Stimulated activated CD8-positive, alpha-beta memory T cell treated with anti-CD3 and anti-CD28 coated beads, Interleukin-2, amount 100 ng/mL, for 48 hours (primary cell): ENCODE data around the gene DNAJA4.

ENCODE experiments used
- DNase-seq, 2 donors: peaks; one replicate each; pipeline ENCODE4 v3.0.0-alpha.2; 2020; ENCODE audit warnings: low read depth in 2 of 2

The DNAJA4 gene

DNA sequence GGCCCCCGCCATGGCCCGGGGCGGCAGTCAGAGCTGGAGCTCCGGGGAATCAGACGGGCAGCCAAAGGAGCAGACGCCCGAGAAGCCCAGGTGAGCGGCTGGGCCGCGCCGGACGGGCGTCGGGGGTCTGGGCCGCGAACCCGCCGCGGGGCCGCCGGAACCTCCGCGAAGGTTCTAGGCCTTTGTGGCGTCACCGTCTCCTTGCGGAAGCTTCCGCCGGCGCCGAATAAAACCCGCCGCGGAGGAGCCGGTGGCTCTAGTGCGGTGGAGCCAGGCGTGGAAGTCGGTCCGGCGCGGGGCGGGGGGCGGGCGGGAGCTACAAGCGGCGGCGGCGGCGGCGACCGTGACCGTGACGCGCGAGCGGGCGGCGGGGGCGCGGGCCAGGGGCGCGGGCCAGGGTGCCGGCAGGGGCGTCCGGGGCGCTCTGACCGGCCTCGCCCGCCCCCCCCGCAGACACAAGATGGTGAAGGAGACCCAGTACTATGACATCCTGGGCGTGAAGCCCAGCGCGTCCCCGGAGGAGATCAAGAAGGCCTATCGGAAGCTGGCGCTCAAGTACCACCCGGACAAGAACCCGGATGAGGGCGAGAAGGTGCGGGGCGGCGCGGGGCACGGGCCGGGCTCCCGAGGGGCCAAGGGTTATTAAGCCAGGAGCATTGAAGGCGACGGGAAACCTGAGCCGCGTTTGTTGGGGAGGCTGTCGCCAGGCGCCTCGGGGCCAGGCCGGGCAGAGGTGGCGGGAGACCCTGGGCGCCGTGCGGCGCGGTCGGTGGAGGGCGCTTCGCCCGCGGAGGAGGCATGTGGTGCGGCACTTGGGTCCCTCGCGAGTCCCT is at the start of gene DNAJA4:
Gene DNAJA4, plus strand, starts transcription at position 259 of the 833 bp plus-strand sequence. Its CDS starts 202 bp downstream, at position 461.
- DNase-seq, result peak; percentile 32 to 34

DNA sequence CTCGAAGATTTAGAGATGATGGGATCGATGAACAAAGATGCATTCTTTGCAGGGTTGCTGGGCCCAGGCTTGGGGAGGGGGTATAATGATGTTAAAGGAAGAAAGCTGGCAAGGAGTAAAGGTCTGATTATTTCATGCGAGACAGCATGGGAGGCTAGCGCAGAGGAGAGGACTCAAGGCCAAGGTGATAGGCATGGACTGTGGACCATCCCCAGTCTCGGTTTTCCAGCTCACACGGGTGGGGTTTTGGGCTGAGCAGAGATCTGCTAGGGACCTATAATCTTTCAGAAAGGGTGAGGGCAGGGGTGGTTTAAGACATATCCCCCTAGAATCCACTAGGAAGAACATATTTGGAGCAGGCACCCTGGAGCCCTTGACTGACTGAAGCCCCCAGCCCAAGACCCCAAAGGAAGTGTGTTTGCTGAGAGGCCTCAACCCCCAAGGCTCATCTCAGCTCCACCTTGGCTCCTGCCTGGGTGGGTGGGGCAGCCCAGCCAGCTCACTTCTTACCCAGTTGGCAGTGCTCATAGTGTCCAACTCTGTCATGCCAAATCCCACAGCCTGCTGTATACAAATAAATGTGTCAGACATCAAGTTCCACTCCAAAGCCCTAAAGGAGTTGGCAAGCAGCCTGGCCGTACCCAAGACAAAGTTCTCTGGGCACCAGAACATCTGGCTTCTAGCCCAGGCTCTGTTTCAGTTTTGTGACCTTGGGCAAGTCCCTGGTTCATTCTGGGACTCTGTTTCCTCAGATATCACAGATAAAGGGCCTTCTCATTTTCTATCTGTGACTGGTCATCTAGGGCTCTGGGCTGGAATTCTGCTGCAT is 47.9 kb upstream of the DNAJA4 start:
- no peak for DNase-seq

DNA sequence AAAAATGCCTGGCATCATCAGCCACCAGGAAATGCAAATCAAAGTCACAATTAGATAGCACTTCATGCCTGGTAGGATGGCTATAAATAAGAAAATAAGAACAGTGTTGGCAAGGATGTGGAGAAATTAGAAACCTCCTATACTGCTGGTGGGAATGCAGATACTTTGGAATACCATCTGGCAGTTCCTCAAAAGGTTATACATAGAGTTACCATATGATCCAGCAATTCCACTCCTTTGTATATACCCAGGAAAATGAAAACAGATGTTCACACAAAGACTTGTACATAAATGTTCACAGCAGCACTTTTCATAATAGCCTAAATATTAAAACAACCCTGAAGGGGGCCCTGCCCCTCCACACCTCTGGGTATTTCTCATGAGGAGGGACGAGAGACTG is 43.6 kb upstream of the DNAJA4 start:
- DNase-seq, result no peak

DNA sequence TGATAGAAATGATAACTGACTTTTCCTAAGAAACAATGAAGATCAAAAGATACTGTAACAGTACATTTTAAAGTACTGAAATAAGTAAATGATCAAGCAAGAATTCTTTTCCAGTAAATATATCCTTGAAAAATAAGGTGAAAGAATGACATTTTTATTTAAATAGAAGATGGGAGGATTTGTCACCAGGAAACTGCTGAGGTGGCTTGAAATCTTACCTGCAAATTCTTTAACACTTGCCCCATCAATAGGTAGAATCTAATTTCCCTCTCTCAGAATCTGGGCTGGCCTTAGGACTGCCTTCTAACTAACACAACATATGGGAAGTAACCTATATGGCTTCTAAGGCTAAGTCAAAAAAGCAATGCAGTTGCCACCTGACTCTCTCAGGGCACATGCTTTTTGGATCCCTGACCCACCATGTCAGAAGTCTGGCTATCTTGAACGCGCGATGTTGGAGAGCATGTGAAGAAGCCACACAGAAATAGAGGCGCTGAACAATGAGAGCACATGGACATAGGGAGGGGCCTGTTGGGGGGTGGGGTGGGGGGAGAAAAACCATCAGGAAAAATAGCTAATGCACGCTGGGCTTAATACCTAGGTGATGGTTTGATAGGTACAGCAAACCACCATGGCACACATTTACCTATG is 41.5 kb upstream of the DNAJA4 start:
- DNase-seq, result no peak

DNA sequence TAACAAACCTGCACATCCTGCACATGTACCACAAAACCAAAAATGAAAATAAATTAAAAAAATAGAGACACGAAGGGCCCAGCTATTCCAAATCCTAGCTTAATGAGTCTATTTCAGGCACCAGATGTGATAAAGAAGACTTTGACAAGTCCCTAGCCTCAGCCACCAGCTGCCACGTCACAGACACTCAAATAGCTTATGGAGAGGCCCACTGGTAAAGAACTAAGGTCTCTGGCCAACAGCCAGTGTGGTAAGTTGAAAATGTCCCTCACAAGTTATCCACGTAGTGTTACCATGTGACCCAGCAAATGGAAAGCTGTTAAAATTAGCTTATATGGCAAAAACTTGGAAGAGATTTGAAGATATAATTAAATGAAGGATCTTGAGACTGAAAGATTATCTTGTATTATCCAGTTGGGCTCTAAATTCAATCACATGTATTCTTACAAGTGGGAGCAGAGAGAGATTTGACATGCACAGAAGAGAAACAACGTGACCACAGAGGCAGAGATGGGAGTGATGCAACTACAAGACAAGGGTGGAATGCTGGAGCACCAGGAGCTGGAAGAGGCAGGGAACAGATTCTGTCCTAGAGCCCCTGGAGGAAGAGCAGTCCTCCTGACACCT is 40.9 kb upstream of the DNAJA4 start:
- DNase-seq, result no peak

DNA sequence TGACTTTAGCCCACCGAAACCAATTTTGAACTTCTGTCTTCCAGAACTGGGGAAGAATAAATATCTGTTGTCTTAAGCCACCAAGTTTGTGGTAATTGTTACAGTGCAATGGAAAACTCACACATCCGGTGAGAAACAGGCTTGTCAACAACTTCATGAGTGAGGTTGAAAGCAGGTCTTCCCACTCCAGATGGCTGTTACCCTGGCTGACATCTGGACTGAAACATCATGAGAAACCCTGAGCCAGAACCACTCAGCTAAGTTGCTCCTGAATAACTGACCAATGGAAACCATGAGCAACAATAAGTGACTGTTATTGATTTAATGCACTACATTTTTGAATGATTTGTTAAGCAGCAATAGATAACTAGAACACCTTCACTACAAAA is 40.3 kb upstream of the DNAJA4 start:
- no peak for DNase-seq

DNA sequence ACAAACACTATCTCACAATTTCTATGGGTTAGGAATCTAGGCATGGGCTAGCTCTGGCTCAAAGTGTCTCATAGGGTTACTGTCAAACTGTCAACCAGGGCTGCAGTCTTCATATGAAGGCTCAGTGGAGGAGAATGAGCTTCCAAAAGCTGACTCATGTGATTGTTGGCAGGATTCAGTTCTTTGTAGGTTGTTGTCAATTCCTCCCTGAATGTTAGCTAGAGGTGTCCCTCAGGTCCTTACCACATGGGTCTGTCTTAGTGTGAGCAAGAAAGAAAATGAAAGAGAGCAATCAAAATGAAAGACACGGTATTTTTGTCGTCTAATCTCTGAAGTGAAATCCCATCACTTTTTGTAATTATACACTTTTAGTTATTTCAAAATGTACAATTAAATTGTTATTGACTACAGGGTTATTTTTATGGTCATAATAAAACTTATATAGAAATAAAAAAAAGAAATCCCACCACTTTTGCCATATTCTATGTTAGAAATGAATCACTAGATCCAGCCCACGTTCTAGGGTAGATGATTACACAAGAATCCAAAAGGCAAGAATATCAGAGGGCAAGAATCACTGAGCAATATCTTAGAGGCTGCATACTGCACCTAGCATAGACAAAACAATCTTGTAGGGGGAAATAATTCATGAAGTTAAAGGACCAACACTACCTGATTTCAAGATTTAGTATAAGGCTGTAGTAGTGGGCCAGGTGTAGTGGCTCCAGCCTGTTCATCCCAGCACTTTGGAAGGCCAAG is 38.4 kb upstream of the DNAJA4 start:
- no peak for DNase-seq

DNA sequence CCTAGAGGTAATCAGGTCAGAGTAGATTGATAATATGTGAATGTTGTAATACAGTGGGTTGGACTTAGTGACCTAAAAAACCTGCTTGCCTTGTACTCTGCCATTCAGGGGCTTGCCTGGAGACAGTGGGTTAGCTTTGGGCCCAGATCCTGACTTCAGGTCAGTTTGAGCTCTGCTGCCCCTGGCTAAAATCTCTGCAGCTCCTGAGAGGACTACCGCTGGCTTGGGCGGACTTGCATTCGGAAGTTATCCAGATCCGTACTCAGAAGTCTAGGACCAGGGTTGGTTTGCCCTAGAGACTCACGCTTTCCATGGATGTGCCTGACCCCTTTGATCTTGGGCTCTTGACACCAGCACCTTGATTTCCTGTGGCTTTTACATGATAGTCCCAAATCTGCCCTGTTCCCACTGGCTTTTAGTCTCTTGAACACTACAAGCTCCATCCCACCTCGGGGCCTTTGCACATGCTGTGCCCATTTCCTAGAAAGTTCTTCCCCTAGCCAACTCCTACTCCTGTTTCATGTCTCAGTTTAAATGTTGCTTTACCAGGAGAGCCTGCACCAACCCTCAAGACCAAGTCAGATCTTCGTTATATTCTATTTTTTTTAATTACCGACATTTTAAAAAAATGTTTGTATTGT is 35.9 kb upstream of the DNAJA4 start:
- DNase-seq, result no peak

DNA sequence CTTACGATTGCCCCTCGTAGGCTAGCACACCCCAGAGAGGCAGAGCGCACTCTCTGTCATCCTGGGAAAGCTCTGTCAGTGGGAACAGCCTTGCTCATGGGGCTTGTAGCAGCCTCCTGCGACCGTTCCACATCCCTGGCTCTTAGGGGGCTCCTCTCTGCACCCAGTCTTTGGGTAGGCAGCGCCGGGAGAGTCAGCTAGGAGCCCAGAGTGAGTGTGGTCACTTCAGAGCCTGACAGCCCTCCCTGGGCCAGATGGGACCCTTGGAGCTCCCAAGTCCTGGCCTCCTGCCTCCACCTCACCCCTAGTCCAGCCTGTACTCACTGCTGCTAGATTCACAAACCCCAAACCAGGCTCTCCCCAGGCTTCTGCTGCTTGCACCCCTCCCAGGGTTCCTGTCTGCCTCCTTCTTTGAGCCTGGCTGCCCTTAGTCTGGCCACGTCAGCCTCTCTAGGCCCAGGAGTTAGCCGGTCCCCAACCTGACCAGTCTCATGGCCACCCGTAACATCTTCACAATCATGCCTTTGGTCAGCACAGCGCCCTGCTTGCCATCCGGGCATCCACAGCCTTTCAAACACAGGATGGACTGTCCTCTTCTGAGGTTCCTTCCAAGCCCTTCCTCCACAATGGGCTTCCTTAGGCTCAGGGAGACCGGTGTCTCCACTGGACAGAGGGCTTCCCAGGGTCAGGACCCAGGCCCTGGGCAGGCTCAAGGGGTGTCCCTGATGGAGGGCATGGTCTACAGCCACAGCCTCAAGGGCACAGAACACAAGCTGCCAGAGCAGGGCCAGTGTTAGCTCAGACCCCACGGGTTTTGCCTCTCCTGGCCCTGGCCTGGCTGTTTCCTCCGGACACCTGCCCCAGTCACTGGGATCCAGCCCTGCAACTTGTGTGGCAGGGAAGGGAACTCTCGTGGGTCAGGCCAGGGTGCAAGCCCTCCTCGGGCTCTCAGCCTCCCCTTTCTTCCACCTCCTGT is 34.6 kb upstream of the DNAJA4 start:
- DNase-seq, result no peak

DNA sequence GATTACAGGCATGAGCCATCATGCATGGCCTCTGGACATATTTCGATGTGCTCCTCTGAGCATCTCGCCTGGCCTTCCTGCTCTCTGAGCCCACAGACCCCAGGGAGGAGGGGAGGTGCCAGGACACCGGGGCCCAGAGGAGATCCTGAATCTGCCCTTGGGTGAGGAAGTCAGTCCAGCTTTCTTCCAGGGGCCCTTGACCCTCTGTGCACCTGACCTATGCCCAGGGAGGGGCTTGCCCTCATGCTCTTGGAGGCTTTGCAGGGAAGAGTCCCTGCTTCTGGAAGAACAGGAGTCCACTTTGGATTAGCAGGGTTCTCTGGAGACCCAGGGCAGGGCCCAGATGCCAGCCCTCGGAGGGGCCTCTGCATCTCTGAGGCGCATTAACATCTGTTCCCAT is 31.4 kb upstream of the DNAJA4 start:
- DNase-seq, result no peak

DNA sequence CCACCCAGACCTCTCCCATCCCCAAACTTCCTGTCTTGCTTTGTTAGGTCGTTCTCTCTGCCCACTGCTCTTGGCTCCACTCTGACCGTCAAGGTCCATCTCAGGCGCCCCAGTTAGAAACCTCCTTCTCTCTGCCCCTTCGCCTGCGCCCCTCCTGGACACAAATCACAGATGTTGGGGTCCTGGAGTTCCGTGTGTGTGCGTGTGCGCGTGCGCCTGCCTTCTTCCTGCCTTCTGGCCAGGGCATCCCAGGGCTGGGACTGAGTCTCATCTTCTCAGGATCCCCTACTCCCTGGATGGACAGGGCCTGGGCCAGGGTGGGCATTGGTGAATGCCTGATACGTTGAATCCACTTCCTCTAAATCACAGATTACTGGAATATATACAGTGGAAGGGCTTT is 30.9 kb upstream of the DNAJA4 start:
- no peak for DNase-seq

DNA sequence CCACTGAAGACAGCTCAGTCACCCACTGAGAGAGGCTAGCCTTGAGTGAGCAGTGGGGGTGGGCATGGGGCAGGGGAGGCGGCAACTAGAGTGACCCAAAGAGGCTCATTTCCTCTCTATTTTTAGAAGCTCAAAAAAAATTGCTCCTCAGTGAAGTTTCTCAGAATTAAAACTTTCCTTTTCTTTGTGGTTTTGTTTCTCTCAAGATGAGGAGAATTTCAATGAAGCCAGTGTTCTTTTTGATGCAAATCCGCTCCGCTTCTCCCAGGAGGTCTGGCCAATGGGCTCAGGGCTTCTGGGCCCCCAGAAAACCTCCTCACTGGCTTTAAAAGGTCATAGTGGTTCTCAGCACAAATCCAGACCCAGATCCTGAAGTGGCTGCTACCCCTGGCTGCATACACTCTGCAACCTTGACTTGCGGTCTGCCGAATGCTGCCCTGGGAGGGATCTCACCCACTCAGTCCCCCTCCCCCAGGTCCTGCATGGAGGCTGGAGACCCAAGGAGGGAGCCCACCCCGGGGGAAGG is 29.8 kb upstream of the DNAJA4 start, which contains the start of gene ACSBG1:
Gene ACSBG1, minus strand, starts transcription at position 51 of the 526 bp plus-strand sequence. CDS start 64 bp downstream, outside the sequence.
- DNase-seq, result no peak

DNA sequence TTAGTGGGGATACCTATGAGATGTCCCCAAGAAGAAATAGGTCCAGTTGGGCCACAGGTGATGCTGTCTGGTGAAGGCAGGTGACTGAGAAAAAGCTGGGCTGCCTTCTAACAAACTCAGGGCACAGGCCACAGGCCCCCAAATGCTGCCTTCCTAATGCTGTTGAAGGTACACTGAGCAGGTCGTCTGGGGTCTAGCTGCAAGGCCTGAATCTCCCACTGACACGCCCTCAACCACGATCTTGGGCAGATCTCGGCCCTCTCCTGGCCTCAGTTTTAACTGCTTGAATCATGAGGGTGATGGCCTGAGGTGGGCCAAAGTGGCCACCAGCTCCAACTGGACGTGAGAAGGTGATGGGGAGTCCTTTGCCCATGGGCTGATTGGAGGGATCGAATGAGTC is 27.9 kb upstream of the DNAJA4 start:
- no peak for DNase-seq

DNA sequence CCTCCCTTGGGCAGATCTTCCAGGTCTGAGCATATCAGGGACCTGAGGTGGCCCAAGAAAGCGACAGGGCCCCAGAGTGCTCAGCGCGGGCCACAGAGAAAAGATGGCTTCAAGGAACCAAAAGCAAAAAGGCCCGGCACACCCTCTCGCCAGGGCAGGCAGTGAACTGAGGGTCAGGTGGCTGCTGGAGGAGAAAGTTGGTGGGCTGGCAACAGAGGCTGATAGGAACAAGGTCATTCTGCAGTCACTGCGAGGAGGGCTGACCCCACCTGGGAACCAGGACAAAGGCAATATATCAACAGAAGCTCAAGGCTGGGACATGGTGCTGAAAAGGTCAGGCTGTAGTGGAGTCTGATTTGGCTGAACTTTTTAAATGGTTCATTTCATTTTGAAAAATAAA is 27.2 kb upstream of the DNAJA4 start:
- no peak for DNase-seq

DNA sequence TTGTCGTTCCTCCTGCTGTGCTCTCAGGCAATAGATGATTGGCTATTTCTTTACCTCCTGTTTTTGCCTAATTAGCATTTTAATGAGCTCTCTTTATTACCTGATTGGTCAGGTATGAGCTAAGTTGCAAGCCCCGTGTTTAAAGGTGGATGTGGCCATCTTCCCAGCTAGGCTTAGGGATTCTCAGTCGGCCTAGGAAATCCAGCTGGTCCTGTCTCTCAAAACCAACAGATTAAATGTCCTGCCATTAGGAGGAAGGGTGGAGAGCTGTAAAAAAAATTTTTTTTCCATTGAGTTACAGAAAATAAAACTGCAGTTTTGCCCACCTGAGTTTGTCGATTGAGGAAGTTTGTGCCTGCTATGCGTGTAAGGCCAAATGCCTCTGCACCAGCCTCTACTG is 24.6 kb upstream of the DNAJA4 start:
- no peak for DNase-seq

DNA sequence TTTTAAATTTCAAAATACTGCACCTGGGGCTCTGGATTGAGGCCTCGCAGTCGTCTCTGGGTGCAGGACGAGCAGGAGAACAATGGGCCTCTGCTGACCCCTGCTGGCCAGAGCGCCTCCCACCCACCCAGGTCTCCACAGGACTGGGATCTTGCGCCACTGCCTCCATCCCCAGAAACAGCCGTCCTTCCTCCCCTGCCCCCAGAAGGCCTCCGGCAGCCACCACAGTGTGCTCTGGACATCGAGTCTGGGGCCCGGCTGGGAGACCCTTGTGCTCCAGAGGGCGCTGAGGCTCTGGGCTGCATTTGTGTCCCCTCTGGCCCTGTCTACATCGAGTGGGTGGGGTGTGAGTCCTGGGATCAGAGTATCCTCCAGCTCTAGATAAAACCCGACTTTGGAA is 23.3 kb upstream of the DNAJA4 start:
- DNase-seq, result peak; percentile 70 to 83

DNA sequence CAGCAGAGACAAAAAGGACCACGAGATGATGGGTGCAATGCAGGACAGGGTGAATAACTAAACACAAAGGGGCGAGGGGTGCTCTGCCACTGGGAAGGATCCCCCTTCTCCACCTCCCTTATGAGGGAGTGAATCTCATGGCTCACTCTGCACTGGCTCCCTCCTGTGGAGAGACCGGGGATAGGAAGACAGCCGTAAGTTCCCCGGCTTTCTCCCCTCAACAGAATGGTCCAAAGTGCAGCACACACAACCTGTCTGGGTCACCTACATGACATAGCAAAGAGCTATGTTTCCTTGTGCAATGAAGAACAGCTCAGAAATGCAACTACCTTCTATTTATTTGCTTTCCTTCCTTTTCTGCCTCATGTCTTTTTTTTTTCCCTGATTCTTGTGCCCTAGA is 22.2 kb upstream of the DNAJA4 start:
- no peak for DNase-seq

DNA sequence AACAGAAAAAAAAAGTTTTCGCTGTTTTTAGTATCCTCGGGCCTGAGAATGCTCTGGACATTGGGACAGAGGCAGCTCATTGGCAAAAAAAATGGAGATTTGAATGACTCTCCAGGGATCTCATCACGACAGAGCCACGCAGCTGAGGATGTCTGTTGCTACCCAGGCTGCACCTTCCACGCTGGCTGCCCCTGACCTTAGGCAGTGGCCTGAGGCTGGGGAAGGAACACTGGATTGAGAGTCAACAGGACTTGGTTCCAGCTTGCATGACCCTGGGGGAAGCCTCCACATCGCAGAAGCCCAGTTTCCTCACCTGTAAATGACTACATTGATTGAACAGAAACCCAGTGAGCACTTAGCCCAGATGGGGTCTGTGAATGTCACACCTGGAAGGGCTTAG is 21.3 kb upstream of the DNAJA4 start:
- no peak for DNase-seq

DNA sequence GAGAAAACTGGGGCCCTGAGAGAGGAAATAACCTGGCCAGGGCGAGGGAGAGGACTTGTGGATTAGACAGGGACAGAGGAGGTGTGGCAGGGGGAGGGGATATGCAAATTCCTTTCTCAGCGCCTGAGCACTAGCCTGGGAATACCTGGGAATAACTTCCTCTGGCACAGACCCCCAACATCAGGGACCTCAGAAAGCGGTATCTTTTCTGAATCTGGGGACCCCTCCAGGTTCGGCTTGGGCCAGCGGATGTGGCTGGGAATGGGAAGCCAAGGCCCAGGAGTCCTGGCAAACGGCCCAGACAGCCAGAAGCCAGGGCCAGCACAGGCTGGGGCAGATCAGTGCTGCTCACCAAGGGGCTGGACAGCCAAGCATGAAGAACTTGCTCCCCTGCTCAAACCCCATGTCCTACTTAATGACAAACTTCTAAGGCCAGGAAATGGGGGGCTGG is 20.8 kb upstream of the DNAJA4 start:
- DNase-seq, result no peak
